NCI-H2227 treated with DMSO at 0.1 percent for 48 hours (cell line): ENCODE results near the gene CBFA2T2.

Experiments used
- DNase-seq: peaks from one replicate; lab custom pipeline; 2025; lab: John Stamatoyannopoulos, UW

Gene CBFA2T2

GRCh38 chr20:33679758-33680485, 190.0 kb downstream of the CBFA2T2 start:
- no peak for DNase-seq

- DNase-seq, result no peak
These were observed 190.8 kb downstream of the CBFA2T2 start for GRCh38 chr20:33680686-33681085.

- no peak for DNase-seq
These were observed 191.4 kb downstream of the CBFA2T2 start for GRCh38 chr20:33681288-33681687.

GRCh38 chr20:33681728-33682353, 191.9 kb downstream of the CBFA2T2 start:
- no peak for DNase-seq

DNA sequence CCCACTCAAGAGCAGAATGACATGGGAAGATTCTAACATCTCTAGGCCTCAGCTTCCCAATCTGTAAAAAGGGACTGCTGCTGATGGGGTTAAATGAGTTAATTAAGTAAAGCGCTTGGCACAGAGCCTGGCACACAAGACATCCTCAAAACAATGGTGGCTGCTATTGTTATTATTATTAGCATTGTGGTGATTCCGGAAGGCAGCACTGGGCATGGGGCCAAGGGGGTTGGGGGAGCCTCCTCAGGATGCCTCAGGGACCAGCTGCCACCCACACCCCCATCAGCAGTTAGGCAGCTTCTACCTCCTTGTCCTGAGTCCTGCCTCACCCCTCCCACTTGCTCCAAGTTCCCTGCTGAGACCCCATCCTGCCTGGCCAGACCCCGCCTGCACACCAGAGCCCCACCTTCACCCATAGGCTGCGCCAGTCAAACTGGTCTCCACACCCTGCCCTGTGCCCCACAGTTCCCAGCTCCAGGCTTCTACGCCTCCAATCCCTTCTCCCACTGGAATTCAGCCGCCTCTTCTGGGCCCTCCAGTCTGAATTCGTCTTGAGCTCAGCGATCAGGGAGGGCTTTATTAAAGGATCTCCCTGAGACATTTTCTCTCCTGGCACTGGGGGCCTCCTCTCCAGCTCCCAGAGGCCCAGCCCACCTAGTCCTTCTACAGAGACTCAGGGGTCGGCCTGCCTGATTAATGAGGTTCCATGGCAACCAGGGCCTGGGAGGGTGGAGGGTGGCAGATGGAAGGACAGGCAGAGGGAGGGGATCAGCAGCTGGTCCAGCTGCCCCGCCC, 194.8 kb downstream of the CBFA2T2 start:
- peak; percentile 43 for DNase-seq

DNA sequence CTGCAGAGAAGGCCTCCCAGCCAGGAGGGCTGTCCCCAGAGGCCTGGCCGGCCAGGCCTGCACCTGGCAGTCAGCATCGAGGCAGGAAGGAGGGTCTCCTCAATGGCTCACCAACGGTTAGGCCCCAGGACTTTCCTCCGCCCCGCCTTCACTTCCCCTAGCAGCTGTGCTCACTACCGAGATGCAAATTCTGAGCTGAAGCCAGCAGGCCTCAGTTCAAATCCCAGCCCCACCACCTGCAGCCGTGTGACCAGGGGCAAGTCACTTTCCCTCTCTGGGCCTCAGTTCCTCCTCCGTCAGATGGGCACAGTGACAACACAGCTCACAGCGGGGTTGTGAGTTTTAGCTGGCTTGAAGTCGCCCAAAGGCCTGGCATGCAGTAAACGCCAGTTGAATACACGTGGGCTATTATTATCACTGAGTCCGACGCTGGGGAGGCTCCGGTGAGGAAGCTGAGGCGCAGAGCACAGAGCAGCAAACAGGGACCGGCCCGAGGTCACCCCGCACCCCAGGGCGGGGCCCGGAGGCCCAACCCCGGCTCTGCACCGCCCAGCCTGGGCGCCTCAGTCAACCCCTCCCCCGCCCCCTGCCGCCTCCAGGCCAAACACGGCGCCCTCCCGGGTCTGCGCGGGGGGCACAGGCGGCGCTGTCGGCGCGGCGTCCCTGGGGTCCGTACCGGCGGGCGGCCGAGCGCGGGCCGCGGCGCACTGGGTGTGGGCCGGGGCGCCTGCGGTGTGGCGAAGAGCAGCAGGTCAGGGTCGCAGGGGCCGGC, 195.6 kb downstream of the CBFA2T2 start:
- DNase-seq, result no peak

- peak; percentile 96 for DNase-seq
These were observed 196.4 kb downstream of the CBFA2T2 start, which contains the start of gene E2F1 for GRCh38 chr20:33686100-33686983. E2F1 (minus strand) TSS chr20:33686385; CDS start chr20:33686264, 121 bp downstream.

DNA sequence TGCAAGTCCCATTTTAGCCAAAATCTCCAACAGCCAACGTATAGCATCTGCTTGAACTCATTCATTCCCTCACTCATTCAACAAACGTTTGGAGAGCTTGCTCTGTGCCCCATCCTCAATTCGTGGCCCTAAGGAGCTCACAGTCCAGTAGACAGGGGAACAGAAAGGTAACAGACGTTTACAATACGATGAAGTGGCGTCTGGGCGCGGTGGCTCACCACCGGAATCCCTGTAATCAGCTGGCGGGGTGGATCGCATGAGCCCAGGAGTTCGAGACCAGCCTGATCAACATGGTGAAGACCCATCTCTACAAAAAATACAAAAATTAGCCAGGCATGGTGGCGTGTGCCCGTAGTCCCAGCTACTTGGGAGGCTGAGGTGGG, 197.1 kb downstream of the CBFA2T2 start:
- no peak for DNase-seq

- DNase-seq, result no peak
These were observed 197.5 kb downstream of the CBFA2T2 start for GRCh38 chr20:33687370-33687915.

- no peak for DNase-seq
These were observed 198.4 kb downstream of the CBFA2T2 start for GRCh38 chr20:33687993-33688937.

DNA sequence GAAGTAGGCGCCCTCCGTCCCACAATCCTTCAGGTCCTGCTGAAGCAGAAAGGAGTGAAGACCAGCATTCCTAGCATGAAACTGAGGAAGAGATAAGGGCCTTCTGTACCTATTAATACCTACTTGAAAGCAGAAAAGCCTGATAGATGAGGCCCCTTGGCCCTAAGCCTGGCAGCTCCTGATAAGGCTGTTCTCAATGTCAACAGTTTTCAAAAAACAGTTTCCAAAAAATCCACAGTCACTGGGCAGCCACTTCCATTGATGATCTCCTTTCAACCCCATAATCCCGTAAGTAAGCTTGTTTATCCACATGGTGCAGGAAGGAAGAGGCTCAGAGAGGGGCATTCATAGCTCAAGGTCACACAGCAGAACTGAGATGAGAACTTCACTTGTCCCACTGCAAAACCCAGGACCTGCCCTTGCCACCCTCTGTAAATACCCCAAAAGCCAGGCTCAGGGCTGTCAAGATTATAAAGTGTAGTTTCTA, 199.1 kb downstream of the CBFA2T2 start:
- DNase-seq, result no peak

DNA sequence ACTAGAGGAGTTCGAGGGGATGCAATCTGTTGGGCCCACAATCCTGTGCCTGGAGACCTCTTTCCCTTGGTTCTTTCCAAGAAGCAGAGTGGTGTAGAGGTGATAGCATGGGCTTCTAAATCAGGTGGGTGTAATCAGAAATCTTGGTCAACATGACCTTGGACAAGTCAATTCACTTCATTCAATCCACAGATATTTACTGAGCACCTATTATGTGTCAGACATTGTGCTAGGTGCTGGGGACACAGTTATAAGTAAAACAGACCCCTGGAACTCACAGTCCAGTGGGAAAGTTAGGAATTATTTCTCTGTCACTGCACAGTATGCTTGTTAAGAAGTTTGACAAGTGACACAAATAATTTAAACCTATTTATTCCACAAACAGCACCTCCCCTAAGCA, 199.6 kb downstream of the CBFA2T2 start:
- DNase-seq, result no peak

- DNase-seq, result no peak
These were observed 200.1 kb downstream of the CBFA2T2 start for GRCh38 chr20:33689973-33690372.

- DNase-seq, result no peak
These were observed 203.4 kb downstream of the CBFA2T2 start for GRCh38 chr20:33693289-33693688.

- no peak for DNase-seq
These were observed 204.1 kb downstream of the CBFA2T2 start for GRCh38 chr20:33693741-33694638.

GRCh38 chr20:33694639-33695012, 204.7 kb downstream of the CBFA2T2 start:
- no peak for DNase-seq

DNA sequence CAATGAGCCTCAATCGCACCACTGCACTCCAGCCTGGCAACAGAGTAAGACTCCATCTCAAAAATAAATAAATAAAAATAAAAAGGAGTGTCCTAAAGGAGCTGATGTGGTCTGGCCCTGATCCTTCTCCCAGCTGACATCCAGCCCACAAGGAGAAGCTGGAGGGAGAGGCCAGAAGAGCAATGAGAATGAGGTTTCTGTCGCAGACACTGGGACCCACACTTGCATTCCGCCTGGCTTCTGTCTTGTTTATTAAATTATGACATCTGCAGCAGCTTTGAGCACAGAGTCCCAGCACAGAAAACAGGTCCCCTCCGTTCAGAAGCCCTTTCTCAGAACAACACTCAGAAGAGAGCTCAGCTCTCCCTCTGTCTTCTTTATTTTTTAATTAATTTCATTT, 206.6 kb downstream of the CBFA2T2 start:
- DNase-seq, result no peak

- no peak for DNase-seq
These were observed 207.2 kb downstream of the CBFA2T2 start for GRCh38 chr20:33697129-33697528.
